ENCODE measurements around the gene DHRS3.

- TF ChIP-seq CTCF (IDR thresholded peaks at IDR 0.05) (no peak), POLR2A (IDR thresholded peaks at IDR 0.05) (no peak), POLR2AphosphoS5 (IDR thresholded peaks at IDR 0.05) (peak in 2 of 3 donors; percentile 23 to 41)
These were observed 68.3 kb downstream of the DHRS3 start for GRCh38 chr1:12549460-12550349.
